Breast epithelium (tissue), 3 donors: Measurements from ENCODE around the gene CDH5.

ENCODE experiments used
- CTCF ChIP-seq, 3 donors: fragments of 450-650 bp; IDR thresholded peaks; one replicate each; pipeline ENCODE4 v1.5.1; 2016 to 2017; ENCODE audit warnings: antibody characterized with exemption in 3 of 3, mild to moderate bottlenecking in 3 of 3, moderate library complexity in 3 of 3
- POLR2A ChIP-seq: fragments of 450-650 bp; IDR thresholded peaks from one replicate; pipeline ENCODE4 v1.6.1; 2016; ENCODE audit warnings: antibody characterized with exemption, mild to moderate bottlenecking, moderate library complexity

GRCh38 chr16:66447491-66447890 lies 81.0 kb downstream of the CDH5 start:
- TF ChIP-seq CTCF (IDR thresholded peaks at IDR 0.05) (no peak), POLR2A (no peak)
